GM19240 (cell line): ENCODE results near the gene FXN.
"Not testable (repeated sequence)": the region's sequence is repeated elsewhere in the genome, so short reads cannot be mapped to it uniquely, and the experiment has no call there.

Experiments
- DNase-seq: peaks from one replicate; pipeline ENCODE4 v3.0.0; 2011; ENCODE audit warnings: low spot score; ENCODE audit not compliant: insufficient read length

The FXN gene

DNA sequence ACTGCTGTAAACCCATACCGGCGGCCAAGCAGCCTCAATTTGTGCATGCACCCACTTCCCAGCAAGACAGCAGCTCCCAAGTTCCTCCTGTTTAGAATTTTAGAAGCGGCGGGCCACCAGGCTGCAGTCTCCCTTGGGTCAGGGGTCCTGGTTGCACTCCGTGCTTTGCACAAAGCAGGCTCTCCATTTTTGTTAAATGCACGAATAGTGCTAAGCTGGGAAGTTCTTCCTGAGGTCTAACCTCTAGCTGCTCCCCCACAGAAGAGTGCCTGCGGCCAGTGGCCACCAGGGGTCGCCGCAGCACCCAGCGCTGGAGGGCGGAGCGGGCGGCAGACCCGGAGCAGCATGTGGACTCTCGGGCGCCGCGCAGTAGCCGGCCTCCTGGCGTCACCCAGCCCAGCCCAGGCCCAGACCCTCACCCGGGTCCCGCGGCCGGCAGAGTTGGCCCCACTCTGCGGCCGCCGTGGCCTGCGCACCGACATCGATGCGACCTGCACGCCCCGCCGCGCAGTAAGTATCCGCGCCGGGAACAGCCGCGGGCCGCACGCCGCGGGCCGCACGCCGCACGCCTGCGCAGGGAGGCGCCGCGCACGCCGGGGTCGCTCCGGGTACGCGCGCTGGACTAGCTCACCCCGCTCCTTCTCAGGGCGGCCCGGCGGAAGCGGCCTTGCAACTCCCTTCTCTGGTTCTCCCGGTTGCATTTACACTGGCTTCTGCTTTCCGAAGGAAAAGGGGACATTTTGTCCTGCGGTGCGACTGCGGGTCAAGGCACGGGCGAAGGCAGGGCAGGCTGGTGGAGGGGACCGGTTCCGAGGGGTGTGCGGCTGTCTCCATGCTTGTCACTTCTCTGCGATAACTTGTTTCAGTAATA lies at the start of gene FXN:
Gene FXN, plus strand, starts transcription at position 315 of the 871 bp plus-strand sequence. Its CDS starts 31 bp downstream, at position 346.
- DNase-seq: peak; percentile 69

DNA sequence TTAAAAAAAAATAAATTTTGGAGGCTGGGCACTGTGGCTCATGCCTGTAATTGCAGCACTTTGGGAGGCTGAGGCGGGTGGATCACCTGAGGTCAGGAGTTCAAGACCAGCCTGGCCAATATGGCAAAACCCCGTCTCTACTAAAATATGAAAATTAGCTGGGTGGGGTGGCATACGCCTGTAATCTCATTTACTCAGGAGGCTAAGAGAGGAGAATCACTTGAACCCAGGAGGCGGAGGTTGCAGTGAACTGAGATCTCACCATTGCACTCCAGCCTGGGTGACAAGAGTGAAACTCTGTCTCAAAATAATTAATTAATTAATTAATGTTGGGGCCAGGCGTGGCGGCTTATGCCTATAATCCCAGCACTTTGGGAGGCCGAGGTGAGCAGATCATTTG lies 48.6 kb upstream of the FXN start:
- not testable (repeated sequence) for DNase-seq

DNA sequence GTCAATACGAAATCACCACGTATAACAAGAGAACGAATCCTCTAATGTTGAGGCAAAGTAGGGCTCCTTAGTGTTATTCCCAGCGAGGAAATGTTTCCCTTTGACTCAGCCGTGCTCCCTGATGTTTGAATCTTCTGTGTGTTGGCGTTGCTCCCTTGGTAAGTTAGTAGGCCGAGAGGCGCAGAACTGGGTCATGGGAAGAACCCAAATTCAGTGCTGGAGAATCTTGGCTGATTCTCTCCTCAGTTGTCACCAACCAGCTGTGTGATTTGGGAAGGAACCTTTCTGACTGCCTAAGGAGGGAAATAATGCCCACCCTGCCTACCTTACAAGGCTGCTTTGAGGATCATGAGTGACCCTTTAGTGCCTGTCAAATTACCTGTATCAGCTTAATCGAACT lies 44.1 kb upstream of the FXN start:
- no peak for DNase-seq

DNA sequence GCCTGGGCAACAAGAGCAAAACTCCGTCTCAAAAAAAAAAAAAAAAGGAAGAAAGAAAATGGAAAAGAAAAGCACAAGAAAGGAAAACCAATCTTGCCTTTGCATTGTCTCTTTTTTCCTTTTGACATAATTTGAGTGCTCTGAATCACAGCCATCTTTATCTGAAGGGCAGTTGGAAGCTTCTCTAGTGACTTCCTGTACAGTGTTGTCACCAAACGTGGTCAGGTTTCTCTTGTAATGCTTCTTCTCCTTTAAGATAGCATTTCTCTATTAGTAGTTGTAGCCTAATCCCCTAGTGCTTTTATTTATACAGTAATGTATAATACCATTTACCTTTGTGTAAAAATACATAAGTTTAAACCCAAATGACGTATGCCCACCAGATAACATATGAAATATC lies 39.8 kb upstream of the FXN start:
- DNase-seq: no peak

DNA sequence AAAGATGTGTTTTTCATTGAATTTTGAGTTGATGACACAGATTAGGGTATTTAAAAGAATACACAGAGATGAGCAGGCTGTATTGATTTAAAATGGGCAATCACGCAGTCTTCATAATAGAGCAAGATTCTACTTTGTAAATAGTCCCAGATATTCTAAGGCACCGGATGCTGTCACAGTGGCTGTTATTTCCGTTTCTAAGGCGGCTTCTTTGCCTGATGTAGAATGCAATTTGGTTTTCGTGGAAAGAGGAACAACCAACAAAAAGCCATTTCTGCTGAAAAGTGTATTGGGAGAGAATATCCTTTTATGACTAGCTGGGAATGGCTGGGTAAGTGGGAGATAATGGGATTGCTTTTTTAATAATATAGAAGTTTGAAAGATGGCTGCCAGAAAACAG lies 39.1 kb upstream of the FXN start:
- no peak for DNase-seq

DNA sequence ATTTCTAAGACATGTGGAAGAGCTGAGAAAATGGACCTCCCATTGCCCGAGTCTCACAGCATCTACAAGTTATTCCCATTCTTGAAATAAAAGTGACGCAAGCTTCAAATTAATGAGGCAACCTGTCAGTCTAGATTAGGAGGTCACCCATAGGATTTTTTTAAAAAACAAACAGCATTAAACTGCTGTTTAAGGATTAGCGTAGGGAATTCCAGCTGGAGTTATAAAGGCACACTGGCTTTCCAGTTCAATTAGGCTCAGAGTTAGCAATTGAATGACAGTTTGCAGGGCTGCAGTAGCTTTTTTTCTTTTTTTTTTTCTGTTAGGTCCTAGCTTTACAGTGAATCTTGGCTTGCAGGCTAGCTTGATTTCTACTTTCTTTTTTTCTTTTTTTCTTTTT lies 37.9 kb upstream of the FXN start:
- DNase-seq: no peak

DNA sequence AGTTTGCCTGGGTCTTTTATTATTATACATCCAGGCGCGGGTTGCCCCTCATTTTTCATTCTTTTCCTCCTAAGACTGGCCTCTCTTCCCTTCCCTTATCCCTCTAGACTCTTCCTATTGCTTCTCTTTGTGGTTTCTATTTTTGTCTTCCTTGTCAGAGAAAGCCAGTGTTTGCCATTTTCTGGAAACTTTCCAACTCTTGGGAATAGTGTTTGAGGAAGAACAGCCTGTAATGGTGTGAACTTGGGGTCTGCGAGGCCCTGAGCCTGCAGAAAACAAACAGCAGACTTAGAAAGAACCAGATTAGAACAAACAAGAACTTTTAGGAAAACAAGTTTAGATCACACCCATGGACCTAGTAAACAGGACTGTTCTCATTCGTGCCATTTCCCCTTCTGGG lies 37.2 kb upstream of the FXN start:
- DNase-seq: no peak

DNA sequence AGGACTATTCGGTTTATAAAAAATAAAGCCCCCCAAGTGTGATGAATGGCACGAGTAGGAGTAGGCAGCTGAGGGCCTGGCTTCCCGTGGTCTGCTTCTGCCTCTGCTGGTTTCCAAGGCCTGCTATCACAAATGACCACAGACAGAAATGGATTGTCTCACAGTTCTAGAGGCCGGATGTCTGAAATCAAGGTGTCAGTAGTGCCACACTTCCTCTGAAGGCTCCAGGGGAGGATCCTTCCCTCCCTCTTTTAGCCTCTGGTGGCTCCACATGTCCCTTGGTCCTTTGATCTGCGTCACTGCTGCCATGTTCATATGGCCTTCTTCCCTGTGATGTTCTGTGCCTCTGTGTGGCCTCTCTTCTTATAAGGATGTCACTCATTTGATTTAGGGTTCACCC lies 36.7 kb upstream of the FXN start:
- DNase-seq: no peak

DNA sequence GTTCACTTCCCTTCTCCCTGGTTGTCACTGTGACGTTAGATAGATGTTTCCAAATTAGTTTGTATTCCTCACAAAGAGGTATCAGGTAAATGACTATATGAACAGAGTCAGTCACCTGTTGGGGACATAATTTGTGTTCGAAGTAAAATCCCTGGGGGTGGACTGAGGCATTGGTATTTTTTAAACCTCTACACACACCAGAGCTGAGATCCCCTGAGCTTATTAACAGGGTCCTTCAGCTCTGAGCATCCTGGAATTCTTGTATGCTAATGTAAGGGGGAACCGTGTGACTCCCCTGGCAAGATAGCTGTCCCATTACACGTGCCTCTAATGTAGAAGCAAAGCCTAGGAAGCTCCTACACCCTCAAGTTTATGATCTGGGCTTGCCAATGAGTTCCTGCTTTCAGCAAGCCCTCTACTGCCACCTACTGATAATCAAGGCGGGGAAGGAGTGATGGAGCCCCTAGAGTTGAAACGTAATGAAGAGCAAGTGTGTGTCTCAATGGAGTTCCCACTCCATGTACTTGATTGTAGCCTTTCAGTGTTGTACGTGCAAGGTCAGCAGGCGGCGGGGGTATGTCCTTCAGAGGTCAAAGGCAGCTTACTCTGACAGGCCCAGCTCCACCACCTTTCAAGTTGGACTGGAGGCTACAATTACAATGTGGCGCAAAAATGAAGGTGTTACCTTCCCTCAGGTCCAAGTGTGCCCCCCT lies 36.0 kb upstream of the FXN start:
- DNase-seq: peak; percentile 65

DNA sequence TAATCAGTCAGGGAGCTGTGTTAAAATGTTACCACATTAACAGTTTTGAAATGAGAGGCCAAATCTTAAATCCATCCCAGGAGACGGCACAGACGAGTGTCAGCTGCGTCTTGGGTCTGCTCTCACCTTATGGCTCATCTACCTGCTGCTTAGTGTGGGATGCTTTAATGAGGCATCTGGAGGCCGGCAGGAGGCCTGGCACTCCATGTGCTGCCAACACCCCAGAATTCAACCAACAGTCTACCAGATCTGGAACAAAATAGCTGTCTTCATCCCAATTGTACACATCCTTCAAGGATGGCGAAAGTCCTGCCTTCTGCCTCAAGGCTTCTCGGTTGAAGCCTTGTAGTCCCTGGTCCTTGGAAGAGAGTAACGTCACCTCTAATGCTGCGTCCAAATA lies 33.6 kb upstream of the FXN start:
- DNase-seq: no peak

DNA sequence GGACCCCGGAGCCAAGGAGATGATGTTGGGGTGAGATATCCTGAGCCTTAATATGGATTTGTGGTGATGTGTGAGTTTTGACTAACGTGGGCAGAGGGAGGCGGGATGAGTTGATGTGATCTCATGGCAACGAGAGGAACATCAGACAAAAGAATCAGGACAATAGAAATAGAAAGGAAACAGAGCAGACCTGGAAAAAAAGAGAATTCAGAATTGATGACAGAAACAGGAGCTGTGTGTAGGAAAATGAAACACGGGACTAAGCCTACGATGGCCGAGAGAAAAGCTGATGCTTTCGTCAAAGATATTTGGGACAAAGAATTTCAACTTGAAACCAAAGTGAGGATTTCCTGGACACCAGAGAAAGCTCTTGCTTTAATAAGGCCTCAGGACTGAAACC lies 32.5 kb upstream of the FXN start:
- no peak for DNase-seq

DNA sequence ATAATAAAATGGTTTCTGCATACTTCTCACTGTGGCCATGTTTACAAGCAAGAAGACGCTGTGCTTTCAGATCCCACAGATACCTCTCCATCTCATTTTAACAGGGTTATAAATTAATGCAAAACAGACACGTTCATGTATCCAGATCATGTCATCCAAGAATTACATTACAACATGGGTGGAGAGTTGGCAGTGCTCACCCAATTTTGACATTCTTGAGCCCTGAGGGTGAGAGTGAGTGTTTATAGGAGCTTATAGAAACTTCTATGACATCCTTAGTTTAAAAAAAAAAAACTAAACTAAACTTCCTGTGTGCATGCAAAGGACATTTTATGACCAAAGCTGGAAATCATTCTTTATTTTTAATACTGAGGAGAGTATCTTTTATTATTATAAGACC lies 30.7 kb upstream of the FXN start:
- no peak for DNase-seq

DNA sequence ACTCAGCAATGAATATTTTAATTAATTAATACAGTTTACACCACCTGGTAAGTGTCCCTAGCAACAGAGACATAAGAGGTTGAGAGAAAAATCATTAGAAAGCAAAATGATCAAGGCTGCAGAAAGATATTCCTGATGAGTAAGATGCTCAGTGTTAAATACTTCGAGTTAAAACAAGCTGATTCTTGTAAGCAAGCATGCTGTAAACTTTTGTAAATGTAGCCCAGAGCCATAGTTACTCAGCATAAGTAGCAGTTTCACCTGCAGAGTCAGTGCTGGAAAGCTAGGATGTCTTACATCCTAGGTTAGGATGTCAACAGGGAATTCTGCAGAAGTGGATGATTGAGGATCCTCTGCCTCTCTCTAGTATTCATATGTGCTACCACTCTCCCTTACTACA lies 25.8 kb upstream of the FXN start:
- no peak for DNase-seq

DNA sequence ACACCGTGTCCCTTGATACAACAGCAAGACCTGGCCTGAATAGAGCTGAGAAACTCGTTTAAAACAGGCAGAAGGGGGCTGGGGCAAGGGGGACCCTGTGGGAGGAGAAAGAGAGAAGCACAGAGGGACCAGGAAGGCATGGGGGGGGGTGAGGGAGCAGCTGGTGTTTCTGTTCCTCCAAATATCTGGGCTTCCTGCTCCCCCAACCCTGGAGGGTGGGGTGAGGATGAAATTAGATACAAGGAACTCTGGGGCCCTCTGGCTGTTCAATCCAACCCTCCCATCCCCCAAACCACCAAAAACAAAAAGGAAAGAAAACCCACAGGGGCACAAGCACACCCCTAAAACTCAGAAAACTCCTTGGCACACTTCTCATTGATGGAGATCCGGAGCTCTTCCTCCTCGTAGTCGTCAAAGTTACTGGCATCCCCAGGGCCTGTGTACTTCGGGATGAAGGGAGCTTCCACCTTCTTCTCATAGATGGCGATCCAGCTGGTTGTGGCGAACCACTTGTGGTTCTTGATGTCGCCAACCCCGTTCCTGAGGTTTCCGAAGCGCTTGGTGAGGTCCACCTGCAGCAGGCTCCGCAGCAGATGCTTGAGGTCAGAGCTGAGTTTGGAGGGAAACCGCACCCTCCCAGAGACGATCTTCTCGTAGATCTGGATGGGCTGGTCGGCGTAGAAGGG lies 22.7 kb upstream of the FXN start:
- DNase-seq: no peak

DNA sequence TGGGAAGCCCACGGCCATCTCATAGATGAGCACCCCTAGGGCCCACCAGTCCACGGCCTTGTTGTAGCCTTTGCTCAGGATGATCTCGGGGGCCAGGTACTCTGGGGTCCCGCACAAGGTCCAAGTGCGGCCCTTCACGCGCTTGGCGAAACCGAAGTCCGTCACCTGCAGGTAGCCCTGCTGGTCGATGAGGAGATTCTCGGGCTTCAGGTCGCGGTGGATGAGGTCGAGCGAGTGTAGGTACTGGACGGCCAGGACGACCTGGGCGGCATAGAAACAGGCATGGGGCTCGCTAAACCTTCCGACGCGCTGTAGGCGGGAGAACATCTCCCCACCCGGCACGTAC lies 22.2 kb upstream of the FXN start:
- DNase-seq: no peak

DNA sequence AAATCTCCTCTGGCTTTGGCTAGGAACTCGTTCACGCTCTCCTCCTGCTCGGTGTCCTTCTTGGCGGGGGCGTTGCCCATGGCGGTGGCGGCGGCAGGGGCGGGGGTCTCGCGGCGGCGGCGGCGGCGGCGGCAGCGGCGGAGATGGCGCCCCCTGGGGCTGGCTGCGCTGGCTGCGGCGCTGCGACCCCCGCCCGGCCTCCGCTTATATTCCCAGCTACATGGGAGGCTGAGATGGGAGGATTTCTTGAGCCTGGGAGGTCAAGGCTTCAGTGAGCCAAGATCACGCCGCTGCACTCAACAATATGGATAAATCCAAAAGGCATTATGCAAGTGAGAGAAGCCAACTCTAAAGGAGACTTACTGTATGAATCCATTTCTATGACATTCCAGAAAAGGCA lies 21.5 kb upstream of the FXN start, which contains the start of gene PRKACG:
Gene PRKACG, minus strand, starts transcription at position 101 of the 400 bp plus-strand sequence. Its CDS starts 21 bp downstream, at position 80.
- DNase-seq: no peak

DNA sequence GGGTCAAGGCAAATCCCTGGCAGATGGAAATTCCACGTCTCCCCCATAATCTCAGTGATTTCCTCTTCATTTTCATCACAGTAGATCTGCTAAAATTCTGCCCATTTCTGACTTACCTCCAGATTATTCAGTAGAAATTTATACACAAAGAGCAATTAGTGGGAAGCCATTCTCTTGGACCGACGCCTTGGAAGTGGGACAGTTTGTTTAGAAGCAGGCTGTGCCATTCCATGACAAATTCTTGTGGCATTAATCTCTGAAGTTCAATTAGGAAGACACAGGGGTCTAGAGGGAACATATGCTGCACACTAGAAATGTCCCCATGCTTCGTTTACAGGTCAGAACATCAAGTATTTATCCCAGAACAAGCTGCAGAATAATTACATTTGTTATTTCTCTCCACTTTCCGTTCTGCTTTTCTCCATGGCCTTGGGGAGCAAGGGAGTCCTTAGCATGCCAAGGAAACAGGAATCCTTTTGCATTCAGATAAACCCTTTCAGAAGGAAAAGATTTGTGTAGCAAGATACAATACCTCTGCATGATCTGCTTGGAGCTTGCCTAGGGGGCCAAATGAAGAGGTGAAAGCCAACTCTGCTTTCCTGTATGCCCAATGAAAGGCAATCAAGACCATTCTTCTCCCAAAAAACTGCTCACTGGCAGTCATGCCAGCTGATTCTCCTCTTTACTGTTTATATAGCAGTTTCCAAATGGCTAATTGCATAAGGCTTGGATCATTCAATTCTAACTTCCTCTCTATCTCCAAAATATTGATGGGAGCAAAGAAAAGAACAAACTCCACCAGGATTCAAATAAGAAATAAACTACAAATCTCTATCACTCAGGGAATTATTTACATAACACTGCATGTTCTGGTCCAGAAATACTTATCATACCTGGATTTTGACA lies 19.1 kb upstream of the FXN start:
- no peak for DNase-seq

DNA sequence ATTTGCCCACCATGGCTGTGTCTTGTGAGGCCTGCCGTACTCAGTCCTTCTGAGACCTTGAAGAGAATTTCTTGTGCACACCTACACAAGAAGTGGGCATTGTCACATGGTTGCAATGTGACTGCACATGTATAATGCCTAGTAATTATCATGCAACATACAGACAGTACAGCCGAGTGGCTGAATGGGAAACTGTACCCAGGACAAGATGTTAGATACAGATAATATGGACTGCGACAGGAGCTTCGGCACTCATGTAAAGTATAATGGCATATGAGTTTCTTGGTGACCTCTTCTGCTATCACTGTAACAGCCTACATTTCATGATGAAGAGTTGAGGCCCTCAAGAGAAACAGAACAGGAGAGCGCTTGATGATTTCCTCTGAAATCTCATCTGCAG lies 16.8 kb upstream of the FXN start:
- DNase-seq: no peak

DNA sequence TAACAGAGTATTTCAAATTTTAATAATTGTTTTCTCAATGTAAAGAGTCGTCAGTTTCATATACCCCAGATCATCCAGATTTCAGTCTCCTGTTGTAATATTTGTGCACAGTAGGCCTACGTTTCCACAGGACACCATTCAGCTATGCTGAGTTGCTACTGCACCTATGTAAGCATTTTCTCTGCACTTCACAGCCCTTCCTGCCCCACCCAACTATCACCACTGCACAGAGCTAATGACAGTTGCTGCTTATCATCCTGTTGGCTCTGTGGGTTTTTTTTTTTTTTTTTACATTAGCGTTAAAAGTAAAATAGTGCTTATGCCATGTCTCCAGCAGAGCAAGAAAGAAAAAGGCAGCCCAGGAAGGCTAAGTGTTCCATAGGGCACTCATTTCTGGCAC lies 15.7 kb upstream of the FXN start:
- no peak for DNase-seq

DNA sequence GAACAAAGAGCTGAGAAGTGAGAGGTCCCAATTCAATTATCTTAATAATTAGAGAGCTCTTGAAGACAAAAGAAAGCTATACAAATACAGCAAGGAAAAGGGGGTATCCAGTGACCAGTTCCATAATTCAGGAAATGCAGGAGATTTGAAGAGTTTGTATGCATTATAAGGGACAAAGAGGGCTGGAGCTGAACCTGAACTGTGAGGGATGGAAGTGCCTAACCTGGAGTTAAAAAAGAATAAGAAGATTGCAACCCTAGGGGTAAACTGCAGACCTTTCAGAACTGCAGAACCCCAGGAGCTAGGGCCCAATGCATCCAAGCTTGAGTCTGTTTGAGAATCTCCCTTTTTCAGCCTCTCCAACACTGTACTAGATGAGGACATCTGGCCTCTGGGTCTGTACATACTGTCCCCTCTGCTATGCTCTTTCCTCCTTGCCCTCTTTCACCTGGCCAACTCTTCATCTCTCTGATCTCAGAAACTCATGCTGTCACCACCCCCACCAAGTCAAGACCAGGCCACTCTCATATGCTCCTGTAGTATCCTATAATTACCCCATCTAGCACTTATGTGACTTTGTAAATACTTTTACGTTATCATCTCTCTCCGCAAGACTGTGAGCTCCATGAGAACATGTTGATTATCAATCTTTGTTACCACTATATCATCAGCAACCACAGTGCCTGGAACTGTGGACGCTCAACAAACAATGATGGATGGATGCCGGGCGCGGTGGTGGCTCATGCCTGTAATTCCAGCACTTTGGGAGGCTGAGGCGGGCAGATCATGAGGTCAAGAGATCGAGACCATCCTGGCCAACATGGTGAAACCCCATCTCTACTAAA lies 15.0 kb upstream of the FXN start:
- DNase-seq: no peak
